Measurements from ENCODE around the gene HTR3C.
"Not testable (repeated sequence)": the region's sequence is repeated elsewhere in the genome, so short reads cannot be mapped to it uniquely, and the experiment has no call there.

The HTR3C gene

GRCh38 chr3:184037816-184038215, 15.0 kb upstream of the HTR3C start:
- Histone ChIP-seq H3K4me3 (ENCODE audit: severe bottlenecking) (no peak overlapping the region), H3K27ac (ENCODE audit: poor library complexity, severe bottlenecking) (no peak overlapping the region), H3K27me3 (ENCODE audit: insufficient read depth, poor library complexity, severe bottlenecking) (no peaks in the 10 kb centered on the region), H3K4me1 (ENCODE audit: insufficient read depth, poor library complexity, severe bottlenecking) (no peaks in the 10 kb centered on the region), H3K9me3 (ENCODE audit: severe bottlenecking) (no peaks in the 10 kb centered on the region), H3K36me3 (ENCODE audit: low read depth) (no peaks in the 10 kb centered on the region)
- no peak for DNase-seq (ENCODE audit: low spot score)
- 0 out of 3 replicates have a peak, but pooled peaks have one; percentile 45 for ATAC-seq (ENCODE audit: low read depth)
- no peak for TF ChIP-seq CTCF (IDR thresholded peaks at IDR 0.05; ENCODE audit: poor library complexity, severe bottlenecking)

GRCh38 chr3:184038307-184038706, 14.5 kb upstream of the HTR3C start:
- H3K27me3 ChIP-seq (ENCODE audit: insufficient read depth, poor library complexity, severe bottlenecking); DNase-seq (ENCODE audit: low spot score); H3K4me1 ChIP-seq (ENCODE audit: insufficient read depth, poor library complexity, severe bottlenecking); H3K36me3 ChIP-seq (ENCODE audit: low read depth); H3K27ac ChIP-seq (ENCODE audit: poor library complexity, severe bottlenecking); H3K9me3 ChIP-seq (ENCODE audit: severe bottlenecking); H3K4me3 ChIP-seq (ENCODE audit: severe bottlenecking); ATAC-seq (ENCODE audit: low read depth): not testable (repeated sequence)

GRCh38 chr3:184039414-184039813, 13.4 kb upstream of the HTR3C start:
- H3K4me1 ChIP-seq (ENCODE audit: insufficient read depth, poor library complexity, severe bottlenecking) = no peaks in the 10 kb centered on the region
- no peaks in the 10 kb centered on the region for H3K9me3 ChIP-seq (ENCODE audit: severe bottlenecking)
- TF ChIP-seq CTCF (IDR thresholded peaks at IDR 0.05; ENCODE audit: poor library complexity, severe bottlenecking) = no peak
- DNase-seq (ENCODE audit: low spot score) (no peak), ATAC-seq (ENCODE audit: low read depth) (peak; percentile 64; the same call in 2 of the 3 replicates)
- no peak overlapping the region for H3K27ac ChIP-seq (ENCODE audit: poor library complexity, severe bottlenecking)
- no peak overlapping the region for H3K4me3 ChIP-seq (ENCODE audit: severe bottlenecking)
- no peaks in the 10 kb centered on the region for H3K27me3 ChIP-seq (ENCODE audit: insufficient read depth, poor library complexity, severe bottlenecking)
- no peaks in the 10 kb centered on the region for H3K36me3 ChIP-seq (ENCODE audit: low read depth)

- H3K4me3 ChIP-seq (ENCODE audit: severe bottlenecking) = no peak overlapping the region
- DNase-seq (ENCODE audit: low spot score) = no peak
- no peaks in the 10 kb centered on the region for H3K36me3 ChIP-seq (ENCODE audit: low read depth)
- H3K9me3 ChIP-seq (ENCODE audit: severe bottlenecking) = no peaks in the 10 kb centered on the region
- no peak overlapping the region for H3K27ac ChIP-seq (ENCODE audit: poor library complexity, severe bottlenecking)
- H3K4me1 ChIP-seq (ENCODE audit: insufficient read depth, poor library complexity, severe bottlenecking) = no peaks in the 10 kb centered on the region
- H3K27me3 ChIP-seq (ENCODE audit: insufficient read depth, poor library complexity, severe bottlenecking) = no peaks in the 10 kb centered on the region
- peak; percentile 80 for ATAC-seq (ENCODE audit: low read depth)
- TF ChIP-seq CTCF (IDR thresholded peaks at IDR 0.05; ENCODE audit: poor library complexity, severe bottlenecking) = peak; percentile 30
Measured at GRCh38 chr3:184040010-184040409, 12.8 kb upstream of the HTR3C start.

GRCh38 chr3:184042617-184043016, 10.2 kb upstream of the HTR3C start:
- H3K27ac ChIP-seq (ENCODE audit: poor library complexity, severe bottlenecking) = no peak overlapping the region
- H3K9me3 ChIP-seq (ENCODE audit: severe bottlenecking) = no peaks in the 10 kb centered on the region
- no peaks in the 10 kb centered on the region for H3K36me3 ChIP-seq (ENCODE audit: low read depth)
- no peaks in the 10 kb centered on the region for H3K4me1 ChIP-seq (ENCODE audit: insufficient read depth, poor library complexity, severe bottlenecking)
- no peak for TF ChIP-seq CTCF (IDR thresholded peaks at IDR 0.05; ENCODE audit: poor library complexity, severe bottlenecking)
- no peak for ATAC-seq (ENCODE audit: low read depth)
- no peak for DNase-seq (ENCODE audit: low spot score)
- no peaks in the 10 kb centered on the region for H3K27me3 ChIP-seq (ENCODE audit: insufficient read depth, poor library complexity, severe bottlenecking)
- no peak overlapping the region for H3K4me3 ChIP-seq (ENCODE audit: severe bottlenecking)

Data from RWPE2 (cell line).